ENCODE measurements around the gene PPL.

The PPL gene

DNA sequence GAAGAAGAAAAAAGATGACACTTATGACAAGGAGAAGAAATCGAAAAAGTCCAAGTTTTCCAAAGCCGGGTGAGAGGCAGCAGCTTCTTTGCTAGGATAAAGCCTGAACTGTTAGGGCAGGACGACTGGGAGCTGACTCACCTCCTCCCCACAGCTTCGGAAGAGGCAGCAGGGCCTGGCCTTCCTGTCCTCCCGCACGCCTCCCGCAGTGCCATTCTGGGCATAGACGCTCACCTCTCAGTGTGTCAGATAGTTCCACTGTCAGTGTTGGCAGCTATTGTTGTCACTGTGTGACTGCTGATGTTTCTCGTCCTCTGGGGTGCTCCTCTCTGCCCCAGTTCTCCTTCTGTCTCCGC is 77.1 kb downstream of the PPL start:
- POLR2A ChIA-PET = no interaction called here
- no peaks in the 10 kb centered on the region for H3K4me1 ChIP-seq (ENCODE audit: control insufficient read depth, insufficient read depth, low read length)
- no peak for TF ChIP-seq ZNF138 (tag by site-specific recombination; IDR thresholded peaks at IDR 0.05; ENCODE audit: borderline replicate concordance)
- TF ChIP-seq ZNF843 (tag by site-specific recombination; IDR thresholded peaks at IDR 0.05) = no peak
- no peak for TF ChIP-seq ZNF555 (tag by site-specific recombination; conservative IDR thresholded peaks at IDR 0.05)
- TF ChIP-seq ZNF560 (tag by site-specific recombination; IDR thresholded peaks at IDR 0.05; ENCODE audit: borderline replicate concordance) = no peak
- no peak for TF ChIP-seq ZNF473 (tag by site-specific recombination; IDR thresholded peaks at IDR 0.05)
- H3K36me3 ChIP-seq (ENCODE audit: control insufficient read depth in 2 of 2, insufficient read depth in 1 of 2, low read length in 2 of 2) = peaks cover 17 to 89% of the 10 kb centered on the region in 2 experiments
- no peak overlapping the region for H3K4me3 ChIP-seq (ENCODE audit: low read depth, low read length)
- CTCF ChIA-PET = interaction anchor here (0.6 kb wide), 1 partner anchor 274 kb away, joined by 3 read pairs; no protein-coding TSS in a partner anchor
- H3K27ac ChIP-seq (ENCODE audit: extremely low read depth, low read depth, low read length) = no peak overlapping the region
- H3K9me3 ChIP-seq (ENCODE audit: control insufficient read depth, insufficient read depth, low read depth, low read length) = no peaks in the 10 kb centered on the region

DNA sequence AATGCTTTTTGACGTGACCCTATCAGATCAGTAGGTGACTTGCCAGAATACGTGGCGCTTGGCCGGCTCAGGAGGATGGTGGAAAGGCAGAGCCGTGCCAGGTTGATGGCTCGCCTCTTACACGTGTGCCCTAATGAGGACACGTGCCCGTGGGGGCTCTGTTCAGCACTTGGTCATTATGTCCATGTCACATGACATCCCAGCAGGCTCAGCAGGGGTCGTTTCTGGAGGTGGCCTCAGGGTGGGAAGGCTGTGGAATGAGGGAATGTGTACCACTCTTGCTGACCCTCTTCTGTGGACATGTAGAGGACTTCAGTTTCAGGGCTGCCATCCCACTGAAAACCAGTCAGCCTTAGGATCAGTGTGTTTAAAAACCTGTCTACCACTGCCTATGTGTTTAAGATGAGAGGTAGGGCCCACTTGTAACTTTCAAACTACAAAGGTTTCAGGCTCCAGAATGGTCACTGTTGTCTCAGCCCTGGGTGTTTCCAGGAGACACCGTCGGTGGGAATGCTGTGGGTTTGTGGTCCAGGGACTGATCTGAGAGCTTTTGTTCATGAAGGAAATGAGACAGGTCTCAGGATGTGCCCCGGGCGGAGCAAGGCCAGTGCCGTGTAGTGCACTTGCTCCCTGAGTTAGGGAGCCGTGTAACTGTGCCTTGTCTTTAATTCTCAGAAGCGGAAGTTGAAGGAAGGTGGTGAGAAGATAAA is 77.6 kb downstream of the PPL start:
- POLR2A ChIA-PET = no interaction called here
- CTCF ChIA-PET = no interaction called here
- Histone ChIP-seq H3K4me1 (ENCODE audit: control insufficient read depth, insufficient read depth, low read length) (no peaks in the 10 kb centered on the region), H3K36me3 (ENCODE audit: control insufficient read depth in 2 of 2, insufficient read depth in 1 of 2, low read length in 2 of 2) (peaks cover 17 to 91% of the 10 kb centered on the region in 2 experiments), H3K9me3 (ENCODE audit: control insufficient read depth, insufficient read depth, low read depth, low read length) (no peaks in the 10 kb centered on the region), H3K4me3 (ENCODE audit: low read depth, low read length) (no peak overlapping the region), H3K27ac (ENCODE audit: extremely low read depth, low read depth, low read length) (no peak overlapping the region)
- TF ChIP-seq YY1 (tag by site-specific recombination; IDR thresholded peaks at IDR 0.05) (no peak), ZNF324 (tag by site-specific recombination; IDR thresholded peaks at IDR 0.05) (no peak), ZSCAN23 (tag by site-specific recombination; IDR thresholded peaks at IDR 0.05) (no peak), ZNF350 (tag by site-specific recombination; IDR thresholded peaks at IDR 0.05) (no peak), MZF1 (tag by site-specific recombination; IDR thresholded peaks at IDR 0.05; ENCODE audit: borderline replicate concordance) (no peak), GLIS1 (tag by site-specific recombination; IDR thresholded peaks at IDR 0.05) (no peak), ZNF146 (tag by site-specific recombination; IDR thresholded peaks at IDR 0.05) (no peak), ZNF585B (tag by site-specific recombination; IDR thresholded peaks at IDR 0.05) (no peak), ZNF248 (tag by site-specific recombination; IDR thresholded peaks at IDR 0.05) (no peak), ZNF600 (tag by site-specific recombination; IDR thresholded peaks at IDR 0.05) (no peak), ZNF155 (tag by site-specific recombination; IDR thresholded peaks at IDR 0.05) (no peak), ZNF701 (tag by site-specific recombination; IDR thresholded peaks at IDR 0.05) (no peak), GLI2 (tag by site-specific recombination; IDR thresholded peaks at IDR 0.05; ENCODE audit: borderline replicate concordance, low read depth) (no peak), ZNF391 (tag by site-specific recombination; IDR thresholded peaks at IDR 0.05; ENCODE audit: borderline replicate concordance, low read depth) (no peak), ZNF544 (tag by site-specific recombination; IDR thresholded peaks at IDR 0.05) (no peak)
- TF ChIP-seq, protein P1, sequence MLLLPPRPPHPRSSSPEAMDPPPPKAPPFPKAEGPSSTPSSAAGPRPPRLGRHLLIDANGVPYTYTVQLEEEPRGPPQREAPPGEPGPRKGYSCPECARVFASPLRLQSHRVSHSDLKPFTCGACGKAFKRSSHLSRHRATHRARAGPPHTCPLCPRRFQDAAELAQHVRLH (tag by site-specific recombination; IDR thresholded peaks at IDR 0.05) = no peak
- TF ChIP-seq, protein P2, sequence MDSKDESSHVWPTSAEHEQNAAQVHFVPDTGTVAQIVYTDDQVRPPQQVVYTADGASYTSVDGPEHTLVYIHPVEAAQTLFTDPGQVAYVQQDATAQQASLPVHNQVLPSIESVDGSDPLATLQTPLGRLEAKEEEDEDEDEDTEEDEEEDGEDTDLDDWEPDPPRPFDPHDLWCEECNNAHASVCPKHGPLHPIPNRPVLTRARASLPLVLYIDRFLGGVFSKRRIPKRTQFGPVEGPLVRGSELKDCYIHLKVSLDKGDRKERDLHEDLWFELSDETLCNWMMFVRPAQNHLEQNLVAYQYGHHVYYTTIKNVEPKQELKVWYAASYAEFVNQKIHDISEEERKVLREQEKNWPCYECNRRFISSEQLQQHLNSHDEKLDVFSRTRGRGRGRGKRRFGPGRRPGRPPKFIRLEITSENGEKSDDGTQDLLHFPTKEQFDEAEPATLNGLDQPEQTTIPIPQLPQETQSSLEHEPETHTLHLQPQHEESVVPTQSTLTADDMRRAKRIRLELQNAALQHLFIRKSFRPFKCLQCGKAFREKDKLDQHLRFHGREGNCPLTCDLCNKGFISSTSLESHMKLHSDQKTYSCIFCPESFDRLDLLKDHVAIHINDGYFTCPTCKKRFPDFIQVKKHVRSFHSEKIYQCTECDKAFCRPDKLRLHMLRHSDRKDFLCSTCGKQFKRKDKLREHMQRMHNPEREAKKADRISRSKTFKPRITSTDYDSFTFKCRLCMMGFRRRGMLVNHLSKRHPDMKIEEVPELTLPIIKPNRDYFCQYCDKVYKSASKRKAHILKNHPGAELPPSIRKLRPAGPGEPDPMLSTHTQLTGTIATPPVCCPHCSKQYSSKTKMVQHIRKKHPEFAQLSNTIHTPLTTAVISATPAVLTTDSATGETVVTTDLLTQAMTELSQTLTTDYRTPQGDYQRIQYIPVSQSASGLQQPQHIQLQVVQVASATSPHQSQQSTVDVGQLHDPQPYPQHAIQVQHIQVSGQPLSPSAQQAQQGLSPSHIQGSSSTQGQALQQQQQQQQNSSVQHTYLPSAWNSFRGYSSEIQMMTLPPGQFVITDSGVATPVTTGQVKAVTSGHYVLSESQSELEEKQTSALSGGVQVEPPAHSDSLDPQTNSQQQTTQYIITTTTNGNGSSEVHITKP (tag by site-specific recombination; IDR thresholded peaks at IDR 0.05) = no peak
- TF ChIP-seq, protein P3, sequence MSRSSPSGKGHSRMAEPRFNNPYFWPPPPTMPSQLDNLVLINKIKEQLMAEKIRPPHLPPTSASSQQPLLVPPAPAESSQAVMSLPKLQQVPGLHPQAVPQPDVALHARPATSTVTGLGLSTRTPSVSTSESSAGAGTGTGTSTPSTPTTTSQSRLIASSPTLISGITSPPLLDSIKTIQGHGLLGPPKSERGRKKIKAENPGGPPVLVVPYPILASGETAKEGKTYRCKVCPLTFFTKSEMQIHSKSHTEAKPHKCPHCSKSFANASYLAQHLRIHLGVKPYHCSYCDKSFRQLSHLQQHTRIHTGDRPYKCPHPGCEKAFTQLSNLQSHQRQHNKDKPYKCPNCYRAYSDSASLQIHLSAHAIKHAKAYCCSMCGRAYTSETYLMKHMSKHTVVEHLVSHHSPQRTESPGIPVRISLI (tag by site-specific recombination; IDR thresholded peaks at IDR 0.05) = no peak

Data from HEK293 (cell line).